ENCODE results near the gene ARHGAP10. TPM values are rescaled to one million over a fixed set of nuclear protein-coding genes. Genes with fewer than 3 reads are reported as not detected.

ARHGAP10 gene
- total and polyA plus RNA-seq, 3 donors from 2014 or later, result 17.4 to 108 (median 83.5) TPM

- TF ChIP-seq POLR2A (IDR thresholded peaks at IDR 0.05) (no peak), CTCF (IDR thresholded peaks at IDR 0.05) (no peak)
Observed at GRCh38 chr4:148048598-148048997, 316.7 kb downstream of the ARHGAP10 start.

GRCh38 chr4:148051403-148051802 is 319.5 kb downstream of the ARHGAP10 start:
- Histone ChIP-seq H3K4me1 (no peaks in the 10 kb centered on the region), H3K4me3 (no peak overlapping the region), H3K36me3 (ENCODE audit: low read depth, missing control alignments) (no peaks in the 10 kb centered on the region), H3K27me3 (no peaks in the 10 kb centered on the region), H3K27ac (no peak overlapping the region), H3K9me3 (no peaks in the 10 kb centered on the region)
- no peak for DNase-seq
- intact Hi-C loops (cut with DNase I; ENCODE audit: low total_unique reads), result no loop called here
- TF ChIP-seq POLR2A (IDR thresholded peaks at IDR 0.05) (no peak), CTCF (IDR thresholded peaks at IDR 0.05) (no peak)
- 87 to 89% methylated on average over 4 of the region's 4 CpGs for WGBS, 2 donors

More at GRCh38 chr4:148048598-148048997, 316.7 kb downstream of the ARHGAP10 start:
- intact Hi-C loops (cut with DNase I; ENCODE audit: low total_unique reads), result no loop called here
- DNase-seq, result no peak
- Histone ChIP-seq H3K36me3 (ENCODE audit: low read depth, missing control alignments) (no peaks in the 10 kb centered on the region), H3K27me3 (no peaks in the 10 kb centered on the region), H3K4me1 (no peaks in the 10 kb centered on the region), H3K4me3 (no peak overlapping the region), H3K27ac (no peak overlapping the region), H3K9me3 (no peaks in the 10 kb centered on the region)
- WGBS, 2 donors, result 67 to 71% methylated on average over 4 of the region's 4 CpGs

GRCh38 chr4:148052448-148052847 is 320.6 kb downstream of the ARHGAP10 start:
- Histone ChIP-seq H3K27me3 (no peaks in the 10 kb centered on the region), H3K27ac (no peak overlapping the region), H3K4me1 (no peaks in the 10 kb centered on the region), H3K4me3 (no peak overlapping the region), H3K9me3 (no peaks in the 10 kb centered on the region), H3K36me3 (ENCODE audit: low read depth, missing control alignments) (no peaks in the 10 kb centered on the region)
- TF ChIP-seq POLR2A (IDR thresholded peaks at IDR 0.05) (no peak), CTCF (IDR thresholded peaks at IDR 0.05) (no peak)
- intact Hi-C loops (cut with DNase I; ENCODE audit: low total_unique reads), result no loop called here
- DNase-seq, result no peak

- no peaks in the 10 kb centered on the region for H3K4me1 ChIP-seq
- no peaks in the 10 kb centered on the region for H3K27me3 ChIP-seq
Observed at GRCh38 chr4:148053298-148054003, 321.6 kb downstream of the ARHGAP10 start.

More at GRCh38 chr4:148053298-148054003, 321.6 kb downstream of the ARHGAP10 start:
- H3K27ac ChIP-seq, result no peak overlapping the region
- H3K36me3 ChIP-seq (ENCODE audit: low read depth, missing control alignments), result no peaks in the 10 kb centered on the region
- no peaks in the 10 kb centered on the region for H3K9me3 ChIP-seq
- no peak for DNase-seq
- intact Hi-C loops (cut with DNase I; ENCODE audit: low total_unique reads), result no loop called here
- TF ChIP-seq POLR2A (IDR thresholded peaks at IDR 0.05) (no peak), CTCF (IDR thresholded peaks at IDR 0.05) (no peak)
- H3K4me3 ChIP-seq, result no peak overlapping the region
- 73 to 81% methylated on average over 11 of the region's 11 CpGs for WGBS, 2 donors

Data from testis (tissue), 3 donors.